ENCODE measurements around the gene CLEC18A. TPM values are rescaled to one million over a fixed set of nuclear protein-coding genes. Genes with fewer than 3 reads are reported as not detected.
A peak's percentile ranks its signal among the peaks of the same experiment; 100 is the strongest.

CLEC18A gene
- total RNA-seq, 1 donor from 2014 or later = 25.2 TPM

GRCh38 chr16:69930117-69930776, 20.9 kb upstream of the CLEC18A start:
- peak overlapping the region; percentile 53 to 72 for H3K4me3 ChIP-seq
- H3K9me3 ChIP-seq = no peaks in the 10 kb centered on the region
- peak overlapping the region; percentile 96 to 97 for H3K27ac ChIP-seq
- H3K27me3 ChIP-seq = no peaks in the 10 kb centered on the region
- TF ChIP-seq CTCF (IDR thresholded peaks at IDR 0.05) = peak; percentile 80 to 88 (median 83)
- intact Hi-C loops (cut with DNase I) = no loop called here
- peak in 1 of 2 donors; percentile 84 for DNase-seq (ENCODE audit: low spot score in 2 of 2)
- peaks cover 46 to 65% of the 10 kb centered on the region in 2 donors for H3K36me3 ChIP-seq
- peaks cover 6 to 39% of the 10 kb centered on the region in 2 donors for H3K4me1 ChIP-seq

- H3K4me1 ChIP-seq = peaks cover 11 to 47% of the 10 kb centered on the region in 2 donors
- no peak overlapping the region for H3K4me3 ChIP-seq
- intact Hi-C loops (cut with DNase I) = no loop called here
- no peak for DNase-seq (ENCODE audit: low spot score in 2 of 2)
- H3K9me3 ChIP-seq = no peaks in the 10 kb centered on the region
- peak overlapping the region; percentile 96 to 97 for H3K27ac ChIP-seq
- peaks cover 58 to 79% of the 10 kb centered on the region in 2 donors for H3K36me3 ChIP-seq
- no peaks in the 10 kb centered on the region for H3K27me3 ChIP-seq
- no peak for TF ChIP-seq CTCF (IDR thresholded peaks at IDR 0.05)
Observed at GRCh38 chr16:69931631-69932030, 19.5 kb upstream of the CLEC18A start.

- no peak for DNase-seq (ENCODE audit: low spot score in 2 of 2)
- Histone ChIP-seq H3K9me3 (no peaks in the 10 kb centered on the region), H3K4me1 (peaks cover 16 to 47% of the 10 kb centered on the region in 2 donors), H3K36me3 (peaks cover 64 to 85% of the 10 kb centered on the region in 2 donors), H3K4me3 (no peak overlapping the region), H3K27me3 (no peaks in the 10 kb centered on the region), H3K27ac (peak overlapping the region; percentile 96 to 97)
- no peak for TF ChIP-seq CTCF (IDR thresholded peaks at IDR 0.05)
- intact Hi-C loops (cut with DNase I) = no loop called here
Observed at GRCh38 chr16:69932228-69932627, 18.9 kb upstream of the CLEC18A start.

- H3K27ac ChIP-seq = peak overlapping the region; percentile 96 to 97
Observed at GRCh38 chr16:69932691-69933392, 18.3 kb upstream of the CLEC18A start.

GRCh38 chr16:69934044-69934443, 17.1 kb upstream of the CLEC18A start:
- Histone ChIP-seq H3K4me3 (no peak overlapping the region), H3K27ac (peak overlapping the region; percentile 96 to 97), H3K4me1 (peaks cover 16 to 38% of the 10 kb centered on the region in 2 donors), H3K36me3 (peaks cover 82 to 98% of the 10 kb centered on the region in 2 donors), H3K27me3 (no peaks in the 10 kb centered on the region), H3K9me3 (no peaks in the 10 kb centered on the region)
- no peak for TF ChIP-seq CTCF (IDR thresholded peaks at IDR 0.05)
- intact Hi-C loops (cut with DNase I) = no loop called here
- DNase-seq (ENCODE audit: low spot score in 2 of 2) = no peak

More at GRCh38 chr16:69932691-69933392, 18.3 kb upstream of the CLEC18A start:
- no peak overlapping the region for H3K4me3 ChIP-seq
- H3K4me1 ChIP-seq = peaks cover 16 to 47% of the 10 kb centered on the region in 2 donors
- no peaks in the 10 kb centered on the region for H3K9me3 ChIP-seq
- intact Hi-C loops (cut with DNase I) = no loop called here
- DNase-seq (ENCODE audit: low spot score in 2 of 2) = no peak
- peaks cover 70 to 91% of the 10 kb centered on the region in 2 donors for H3K36me3 ChIP-seq
- H3K27me3 ChIP-seq = no peaks in the 10 kb centered on the region
- no peak for TF ChIP-seq CTCF (IDR thresholded peaks at IDR 0.05)
